Gastroesophageal sphincter (tissue), 3 donors: ENCODE measurements around the gene MATN1.

ENCODE experiments used
- CTCF ChIP-seq, 4 experiments: fragments of 200-600 bp in 2 of 4; fragments of 450-650 bp in 2 of 4; sonication (generic) in 1 of 4; IDR thresholded peaks; one replicate each; pipeline ENCODE4 v1.5.1; 2017 to 2019; ENCODE audit warnings: antibody characterized with exemption in 4 of 4, mild to moderate bottlenecking in 2 of 4, moderate library complexity in 2 of 4
- EP300 ChIP-seq: sonication (generic); formaldehyde crosslinking; IDR thresholded peaks from one replicate; pipeline ENCODE4 v1.6.1; 2017; ENCODE audit warnings: antibody characterized with exemption, mild to moderate bottlenecking
- POLR2A ChIP-seq, 2 donors: fragments of 450-650 bp; IDR thresholded peaks; one replicate each; pipeline ENCODE4 v1.6.1; 2017; ENCODE audit warnings: antibody characterized with exemption in 2 of 2, mild to moderate bottlenecking in 2 of 2, moderate library complexity in 1 of 2

GRCh38 chr1:30704765-30705509, 18.4 kb downstream of the MATN1 start:
- TF ChIP-seq EP300 (no peak), CTCF (IDR thresholded peaks at IDR 0.05) (no peak), POLR2A (IDR thresholded peaks at IDR 0.05) (no peak)
